ENCODE data around the gene FAM120B.

FAM120B gene

DNA sequence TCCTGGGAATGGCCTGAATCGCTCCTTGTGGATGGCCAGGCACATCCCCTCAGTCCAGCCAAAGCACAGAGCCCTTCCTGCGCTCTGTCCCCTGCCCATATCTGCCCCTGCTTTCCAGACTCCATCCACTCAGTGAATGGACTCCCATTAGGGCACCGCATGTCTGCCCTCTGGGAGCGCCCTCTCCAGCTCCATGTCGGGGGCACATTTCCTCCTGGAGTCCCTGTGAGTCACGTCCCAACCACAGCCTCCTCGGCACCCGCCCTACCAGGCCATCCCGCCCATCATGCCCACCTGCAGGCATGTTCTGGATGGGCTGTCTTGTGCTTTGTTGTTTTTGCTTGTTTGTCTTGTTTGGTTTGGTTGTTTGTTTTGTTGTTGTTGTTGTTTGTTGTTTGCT is 149.8 kb downstream of the FAM120B start:
- no peak for DNase-seq (ENCODE audit: low read depth in 2 of 2)

All from activated CD8-positive, alpha-beta memory T cell treated with anti-CD3 and anti-CD28 coated beads for 4 hours (primary cell).